ENCODE measurements around the gene RAD51B.

The RAD51B gene

GRCh38 chr14:68506645-68507419, 687.3 kb downstream of the RAD51B start:
- DNase-seq = no peak

GRCh38 chr14:68507544-68508081, 688.0 kb downstream of the RAD51B start:
- DNase-seq = no peak

GRCh38 chr14:68508581-68508980, 689.0 kb downstream of the RAD51B start:
- no peak for DNase-seq

- DNase-seq = no peak
These were observed 689.8 kb downstream of the RAD51B start for GRCh38 chr14:68509188-68509983.

GRCh38 chr14:68510201-68511128, 690.9 kb downstream of the RAD51B start:
- DNase-seq = no peak

- DNase-seq = no peak
These were observed 691.8 kb downstream of the RAD51B start for GRCh38 chr14:68511129-68512047.

GRCh38 chr14:68512088-68512487, 692.5 kb downstream of the RAD51B start:
- no peak for DNase-seq

- DNase-seq = no peak
These were observed 693.6 kb downstream of the RAD51B start for GRCh38 chr14:68513137-68513536.

GRCh38 chr14:68513838-68514607, 694.4 kb downstream of the RAD51B start:
- DNase-seq = no peak

GRCh38 chr14:68514608-68515194, 695.1 kb downstream of the RAD51B start:
- DNase-seq = no peak

GRCh38 chr14:68516342-68516741, 696.8 kb downstream of the RAD51B start:
- DNase-seq = no peak

- DNase-seq = no peak
These were observed 698.6 kb downstream of the RAD51B start for GRCh38 chr14:68518166-68518565.

GRCh38 chr14:68518761-68519670, 699.4 kb downstream of the RAD51B start:
- DNase-seq = no peak

- DNase-seq = no peak
These were observed 700.1 kb downstream of the RAD51B start for GRCh38 chr14:68519671-68520187.

- DNase-seq = no peak
These were observed 701.3 kb downstream of the RAD51B start for GRCh38 chr14:68520637-68521556.

- no peak for DNase-seq
These were observed 702.0 kb downstream of the RAD51B start for GRCh38 chr14:68521557-68521901.

GRCh38 chr14:68521961-68522509, 702.5 kb downstream of the RAD51B start:
- DNase-seq = no peak
